HepG2 (cell line): ENCODE measurements around the gene TLN1. TPM values are rescaled to one million over a fixed set of nuclear protein-coding genes. Genes with fewer than 3 reads are reported as not detected.

ENCODE experiments used
- AHR ChIP-seq: IDR thresholded peaks from 2 replicates; pipeline ENCODE4 v1.6.1; 2018; ENCODE audit warnings: missing genetic modification reagents, missing compliant biosample characterization
- ASH2L ChIP-seq: fragments of 300-600, 200-600 bp; sonication (generic); IDR thresholded peaks from 2 replicates; pipeline ENCODE4 v1.7.0; 2017; ENCODE audit warnings: low read depth, mild to moderate bottlenecking, moderate library complexity, mixed read lengths, low read length; ENCODE audit not compliant: insufficient read length
- ATM ChIP-seq: fragments of 450-650 bp; IDR thresholded peaks from 2 replicates; pipeline ENCODE4 v1.7.1; 2017; ENCODE audit warnings: mild to moderate bottlenecking, borderline replicate concordance
- CBX1 ChIP-seq: IDR thresholded peaks from one replicate; pipeline ENCODE4 v1.6.1; 2016; ENCODE audit warnings: antibody characterized with exemption, low read depth
- EHMT2 ChIP-seq: fragments of 200-600 bp; sonication (generic); IDR thresholded peaks from 2 replicates; pipeline ENCODE4 v1.7.0; 2017; ENCODE audit warnings: antibody characterized with exemption, low read depth, low read length, borderline replicate concordance
- HOXA9 ChIP-seq: sonication (generic); formaldehyde crosslinking; IDR thresholded peaks from 2 replicates; pipeline ENCODE4 v1.8.1; 2022; ENCODE audit warnings: missing genetic modification reagents, mild to moderate bottlenecking, moderate library complexity, borderline replicate concordance
- LCORL ChIP-seq, 2 experiments: fragments of 450-650 bp in 1 of 2; sonication (generic) in 1 of 2; formaldehyde crosslinking in 1 of 2; IDR thresholded peaks; 2 replicates each; pipeline versions ENCODE4 v1.5.0 to v1.6.1; 2017 to 2020; ENCODE audit warnings: antibody characterized with exemption in 1 of 2, missing genetic modification reagents in 1 of 2
- POLR2A ChIP-seq, 2 experiments: IDR thresholded peaks; 2 replicates each; pipeline ENCODE4 v1.6.1; 2011; ENCODE audit warnings: low read depth in 2 of 2, low read length in 2 of 2, mild to moderate bottlenecking in 1 of 2, moderate library complexity in 1 of 2; ENCODE audit not compliant: insufficient read depth in 1 of 2
- PRPF4 ChIP-seq: fragments of 200-400 bp; formaldehyde crosslinking; IDR thresholded peaks from 2 replicates; pipeline ENCODE4 v1.6.1; 2016; ENCODE audit warnings: low read length, low read depth; ENCODE audit not compliant: poor library complexity, severe bottlenecking
- TCF7L2 ChIP-seq: IDR thresholded peaks from 2 replicates; pipeline ENCODE4 v1.6.1; 2011; ENCODE audit warnings: mild to moderate bottlenecking, low read depth, low read length, moderate library complexity
- TRIM24 ChIP-seq: sonication (generic); formaldehyde crosslinking; IDR thresholded peaks from 2 replicates; pipeline ENCODE4 v1.8.0; 2022; ENCODE audit warnings: mild to moderate bottlenecking, missing genetic modification reagents
- YEATS4 ChIP-seq: sonication (generic); formaldehyde crosslinking; IDR thresholded peaks from 2 replicates; pipeline ENCODE4 v1.4.0; 2020; ENCODE audit warnings: missing genetic modification reagents, borderline replicate concordance
- ZNF367 ChIP-seq: sonication (generic); formaldehyde crosslinking; IDR thresholded peaks from 2 replicates; pipeline ENCODE4 v1.4.0; 2020; ENCODE audit warnings: missing genetic modification reagents, borderline replicate concordance
- ZNF746 ChIP-seq: sonication (generic); formaldehyde crosslinking; IDR thresholded peaks from 2 replicates; pipeline ENCODE4 v1.8.0; 2022; ENCODE audit warnings: mild to moderate bottlenecking, missing genetic modification reagents
- ZSCAN20 ChIP-seq: sonication (generic); formaldehyde crosslinking; IDR thresholded peaks from 2 replicates; pipeline ENCODE4 v1.4.0; 2020; ENCODE audit warnings: missing genetic modification reagents, mild to moderate bottlenecking, borderline replicate concordance
- ZSCAN29 ChIP-seq: sonication (generic); formaldehyde crosslinking; conservative IDR thresholded peaks from 2 replicates; pipeline ENCODE4 v1.4.0; 2020; ENCODE audit warnings: mild to moderate bottlenecking, missing genetic modification reagents
- ZSCAN31 ChIP-seq: sonication (generic); formaldehyde crosslinking; IDR thresholded peaks from 2 replicates; pipeline ENCODE4 v1.5.0; 2020; ENCODE audit warnings: low read depth, mild to moderate bottlenecking, missing genetic modification reagents
- polyA plus RNA-seq, 8 experiments: library from polyadenylated mRNA; depleted of rRNA in 3 of 8; stranded (reverse) in 7 of 8; unstranded in 1 of 8; fragments of >200 nt; fragmentation: Illumina TruSeq in 4 of 8; extraction: Trizol in 4 of 8; gene quantifications; 2 replicates each; pipeline versions ENCODE4 v1.2.1 to v1.2.3, GENCODE V29; 2011 to 2016; ENCODE audit warnings: low read depth in 4 of 8, missing spikeins in 1 of 8, mixed read lengths in 1 of 8; ENCODE audit not compliant: insufficient read depth in 1 of 8
- total RNA-seq, 5 experiments: library from RNA; depleted of rRNA; stranded (reverse); fragments of >200 nt; fragmentation: Illumina TruSeq; extraction: Trizol; gene quantifications; 2 replicates each; pipeline ENCODE4 v1.2.3, GENCODE V29; 2016; ENCODE audit warnings: low read depth in 1 of 5
- TF ChIP-seq, protein P1 (sequence below): sonication (generic); formaldehyde crosslinking; IDR thresholded peaks from 2 replicates; pipeline ENCODE4 v1.5.0; 2020; ENCODE audit warnings: mild to moderate bottlenecking, missing genetic modification reagents
- TF ChIP-seq, protein P2 (sequence below): sonication (generic); formaldehyde crosslinking; conservative IDR thresholded peaks from 2 replicates; pipeline ENCODE4 v1.4.0; 2020; ENCODE audit warnings: missing genetic modification reagents
- TF ChIP-seq, protein P3 (sequence below): IDR thresholded peaks from 2 replicates; pipeline ENCODE4 v1.6.1; 2016; ENCODE audit warnings: control low read depth
- TF ChIP-seq, protein P4 (sequence below): sonication (generic); formaldehyde crosslinking; IDR thresholded peaks from 2 replicates; pipeline ENCODE4 v1.4.0; 2020; ENCODE audit warnings: low read depth, mild to moderate bottlenecking, missing genetic modification reagents

The TLN1 gene
- total and polyA plus RNA-seq, 2 of the 13 experiments (the other 11 are each of a cell fraction or from before 2014, with no cell fraction given), result 35.2 to 51.8 TPM

DNA sequence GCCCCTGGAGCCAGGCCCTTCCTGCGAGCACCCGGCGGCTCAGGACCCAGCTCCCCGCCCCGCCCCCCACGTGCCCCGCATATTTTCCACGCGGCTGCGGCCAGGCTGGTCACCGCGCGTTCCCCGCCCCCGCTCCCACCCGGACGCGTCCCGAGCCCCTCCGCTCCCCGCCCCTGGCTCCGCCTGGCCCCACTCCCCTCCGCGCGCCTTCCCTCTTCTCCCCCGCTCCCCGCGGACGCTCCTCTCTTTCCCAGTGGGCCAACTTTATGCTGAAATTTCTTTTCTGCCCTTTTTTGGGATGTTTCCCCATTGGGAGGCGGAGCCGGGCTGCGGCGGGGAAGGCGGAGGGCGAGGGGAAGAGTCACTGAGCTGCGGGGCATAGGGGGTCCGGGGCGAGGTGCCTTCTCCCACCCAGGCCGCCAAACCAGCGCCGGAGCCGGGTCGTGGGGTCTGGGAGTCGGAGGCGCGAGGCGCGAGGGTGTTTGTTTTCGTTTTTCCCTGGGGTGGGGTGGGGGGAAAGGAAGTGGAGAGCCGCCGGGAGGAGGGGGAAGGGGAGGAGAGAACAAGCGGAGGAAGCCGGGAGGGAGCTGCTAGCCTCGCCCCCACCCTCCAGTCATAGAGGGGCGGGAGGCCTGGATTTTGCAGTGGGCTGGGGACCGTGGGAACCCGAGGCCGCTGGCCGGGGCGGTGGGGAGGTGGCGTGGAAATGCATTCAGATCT, 41.2 kb downstream of the TLN1 start (continued):
- TF ChIP-seq, protein P1, sequence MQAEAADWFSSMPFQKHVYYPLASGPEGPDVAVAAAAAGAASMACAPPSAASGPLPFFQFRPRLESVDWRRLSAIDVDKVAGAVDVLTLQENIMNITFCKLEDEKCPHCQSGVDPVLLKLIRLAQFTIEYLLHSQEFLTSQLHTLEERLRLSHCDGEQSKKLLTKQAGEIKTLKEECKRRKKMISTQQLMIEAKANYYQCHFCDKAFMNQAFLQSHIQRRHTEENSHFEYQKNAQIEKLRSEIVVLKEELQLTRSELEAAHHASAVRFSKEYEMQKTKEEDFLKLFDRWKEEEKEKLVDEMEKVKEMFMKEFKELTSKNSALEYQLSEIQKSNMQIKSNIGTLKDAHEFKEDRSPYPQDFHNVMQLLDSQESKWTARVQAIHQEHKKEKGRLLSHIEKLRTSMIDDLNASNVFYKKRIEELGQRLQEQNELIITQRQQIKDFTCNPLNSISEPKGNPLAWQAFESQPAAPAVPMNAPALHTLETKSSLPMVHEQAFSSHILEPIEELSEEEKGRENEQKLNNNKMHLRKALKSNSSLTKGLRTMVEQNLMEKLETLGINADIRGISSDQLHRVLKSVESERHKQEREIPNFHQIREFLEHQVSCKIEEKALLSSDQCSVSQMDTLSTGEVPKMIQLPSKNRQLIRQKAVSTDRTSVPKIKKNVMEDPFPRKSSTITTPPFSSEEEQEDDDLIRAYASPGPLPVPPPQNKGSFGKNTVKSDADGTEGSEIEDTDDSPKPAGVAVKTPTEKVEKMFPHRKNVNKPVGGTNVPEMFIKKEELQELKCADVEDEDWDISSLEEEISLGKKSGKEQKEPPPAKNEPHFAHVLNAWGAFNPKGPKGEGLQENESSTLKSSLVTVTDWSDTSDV, result no peak
- 0 out of 2 replicates have a peak, but pooled peaks have one; percentile 14 for TF ChIP-seq ZNF746 (CRISPR knock-in tag)
- TF ChIP-seq AHR, result no peak
- TF ChIP-seq, protein P2, sequence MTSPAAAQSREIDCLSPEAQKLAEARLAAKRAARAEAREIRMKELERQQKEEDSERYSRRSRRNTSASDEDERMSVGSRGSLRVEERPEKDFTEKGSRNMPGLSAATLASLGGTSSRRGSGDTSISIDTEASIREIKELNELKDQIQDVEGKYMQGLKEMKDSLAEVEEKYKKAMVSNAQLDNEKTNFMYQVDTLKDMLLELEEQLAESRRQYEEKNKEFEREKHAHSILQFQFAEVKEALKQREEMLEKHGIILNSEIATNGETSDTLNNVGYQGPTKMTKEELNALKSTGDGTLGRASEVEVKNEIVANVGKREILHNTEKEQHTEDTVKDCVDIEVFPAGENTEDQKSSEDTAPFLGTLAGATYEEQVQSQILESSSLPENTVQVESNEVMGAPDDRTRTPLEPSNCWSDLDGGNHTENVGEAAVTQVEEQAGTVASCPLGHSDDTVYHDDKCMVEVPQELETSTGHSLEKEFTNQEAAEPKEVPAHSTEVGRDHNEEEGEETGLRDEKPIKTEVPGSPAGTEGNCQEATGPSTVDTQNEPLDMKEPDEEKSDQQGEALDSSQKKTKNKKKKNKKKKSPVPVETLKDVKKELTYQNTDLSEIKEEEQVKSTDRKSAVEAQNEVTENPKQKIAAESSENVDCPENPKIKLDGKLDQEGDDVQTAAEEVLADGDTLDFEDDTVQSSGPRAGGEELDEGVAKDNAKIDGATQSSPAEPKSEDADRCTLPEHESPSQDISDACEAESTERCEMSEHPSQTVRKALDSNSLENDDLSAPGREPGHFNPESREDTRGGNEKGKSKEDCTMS (CRISPR knock-in tag), result no peak
- no peak for TF ChIP-seq ZNF367 (CRISPR knock-in tag)
- TF ChIP-seq, protein P3, sequence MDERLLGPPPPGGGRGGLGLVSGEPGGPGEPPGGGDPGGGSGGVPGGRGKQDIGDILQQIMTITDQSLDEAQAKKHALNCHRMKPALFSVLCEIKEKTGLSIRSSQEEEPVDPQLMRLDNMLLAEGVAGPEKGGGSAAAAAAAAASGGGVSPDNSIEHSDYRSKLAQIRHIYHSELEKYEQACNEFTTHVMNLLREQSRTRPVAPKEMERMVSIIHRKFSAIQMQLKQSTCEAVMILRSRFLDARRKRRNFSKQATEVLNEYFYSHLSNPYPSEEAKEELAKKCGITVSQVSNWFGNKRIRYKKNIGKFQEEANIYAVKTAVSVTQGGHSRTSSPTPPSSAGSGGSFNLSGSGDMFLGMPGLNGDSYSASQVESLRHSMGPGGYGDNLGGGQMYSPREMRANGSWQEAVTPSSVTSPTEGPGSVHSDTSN, result no peak
- 0 out of 2 replicates have a peak, but pooled peaks have one; percentile 23 for TF ChIP-seq YEATS4 (CRISPR knock-in tag)
- TF ChIP-seq, protein P4, sequence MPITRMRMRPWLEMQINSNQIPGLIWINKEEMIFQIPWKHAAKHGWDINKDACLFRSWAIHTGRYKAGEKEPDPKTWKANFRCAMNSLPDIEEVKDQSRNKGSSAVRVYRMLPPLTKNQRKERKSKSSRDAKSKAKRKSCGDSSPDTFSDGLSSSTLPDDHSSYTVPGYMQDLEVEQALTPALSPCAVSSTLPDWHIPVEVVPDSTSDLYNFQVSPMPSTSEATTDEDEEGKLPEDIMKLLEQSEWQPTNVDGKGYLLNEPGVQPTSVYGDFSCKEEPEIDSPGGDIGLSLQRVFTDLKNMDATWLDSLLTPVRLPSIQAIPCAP (CRISPR knock-in tag), result no peak
- peak in 1 of 2 experiments; percentile 42; a peak in 1 of 4 replicates for TF ChIP-seq POLR2A (IDR thresholded peaks at IDR 0.05; ENCODE audit: insufficient read depth in 1 of 2, low read depth in 2 of 2, low read length in 2 of 2)
- no peak for TF ChIP-seq LCORL (IDR thresholded peaks at IDR 0.05)
- 0 out of 2 replicates have a peak, but pooled peaks have one; percentile 38 for TF ChIP-seq LCORL (CRISPR knock-in tag; IDR thresholded peaks at IDR 0.05)
- TF ChIP-seq HOXA9, result no peak
- TF ChIP-seq TRIM24 (CRISPR knock-in tag), result no peak
- peak; percentile 10; the same call in 1 of the 2 replicates for TF ChIP-seq ZSCAN20 (CRISPR knock-in tag)
- TF ChIP-seq ZSCAN29 (CRISPR knock-in tag), result no peak
- no peak for TF ChIP-seq CBX1
- no peak for TF ChIP-seq TCF7L2
- TF ChIP-seq PRPF4, result no peak
- no peak for TF ChIP-seq EHMT2
- TF ChIP-seq ASH2L, result no peak
- TF ChIP-seq ATM, result no peak
- TF ChIP-seq ZSCAN31 (CRISPR knock-in tag), result 0 out of 2 replicates have a peak, but pooled peaks have one; percentile 12
